Measurements from ENCODE around the gene CLDN6. TPM values are rescaled to one million over a fixed set of nuclear protein-coding genes. Genes with fewer than 3 reads are reported as not detected.
A peak's percentile ranks its signal among the peaks of the same experiment; 100 is the strongest.

Gene CLDN6
- total and polyA plus RNA-seq, 2 experiments from 2014 or later = 0.33 TPM; not detected in 1

- Histone ChIP-seq H3K36me3 (ENCODE audit: low read depth) (peaks cover 2% of the 10 kb centered on the region; the same call in 1 of the 2 replicates), H3K4me1 (ENCODE audit: insufficient read depth) (peaks cover 9% of the 10 kb centered on the region), H3K9ac (peak within 1 kb of the TSS; percentile 98), H3K9me3 (ENCODE audit: low read depth) (no peaks in the 10 kb centered on the region), H3K79me2 (ENCODE audit: insufficient read depth) (no peaks in the 10 kb centered on the region), H3K27ac (peak within 1 kb of the TSS; percentile 100), H3K9me2 (ENCODE audit: insufficient read depth) (no peaks in the 10 kb centered on the region), H3F3A (ENCODE audit: insufficient read depth) (peaks cover 13% of the 10 kb centered on the region), H2AFZ (peak within 1 kb of the TSS; percentile 53; the same call in 1 of the 2 replicates), H3K4me3 (peak within 1 kb of the TSS; percentile 86), H4K20me1 (ENCODE audit: insufficient read depth) (no peaks in the 10 kb centered on the region), H3K27me3 (replicated peaks; ENCODE audit: insufficient read depth) (no peaks in the 10 kb centered on the region), H3K4me2 (ENCODE audit: unreplicated experiment) (peak within 1 kb of the TSS; percentile 99)
- DNase-seq = peak; percentile 93
- in situ Hi-C loops (cut with MboI) = no loop called here
- no peak for TF ChIP-seq EZH2phosphoT487 (IDR thresholded peaks at IDR 0.05; ENCODE audit: insufficient read depth, low read depth)
- TF ChIP-seq EZH2 (IDR thresholded peaks at IDR 0.05; ENCODE audit: insufficient read depth, poor library complexity, severe bottlenecking) = no peak
- 0 to 1% methylated on average over 14 to 47 of the region's 49 CpGs for WGBS, 2 experiments (ENCODE audit: low coverage in 1 of 2, low lambda C conversion rate in 2 of 2, missing lambda C conversion rate in 2 of 2)
These were observed 2.2 kb upstream of the CLDN6 start, which contains the start of gene TNFRSF12A for GRCh38 chr16:3020247-3020603. Gene TNFRSF12A, plus strand, starts transcription at chr16:3020368. Its CDS starts 30 bp downstream, at chr16:3020398.

GRCh38 chr16:3019594-3020246 is 1.7 kb upstream of the CLDN6 start:
- Histone ChIP-seq H2AFZ (peak overlapping the region; percentile 53; the same call in 1 of the 2 replicates), H3K79me2 (ENCODE audit: insufficient read depth) (no peaks in the 10 kb centered on the region), H3K9ac (peak overlapping the region; percentile 98; the same call in 1 of the 2 replicates), H3K9me2 (ENCODE audit: insufficient read depth) (no peaks in the 10 kb centered on the region), H3K27ac (peak overlapping the region; percentile 100), H3K4me2 (ENCODE audit: unreplicated experiment) (peak overlapping the region; percentile 74), H3K9me3 (ENCODE audit: low read depth) (no peaks in the 10 kb centered on the region), H3K4me3 (peak overlapping the region; percentile 86), H3K4me1 (ENCODE audit: insufficient read depth) (peaks cover 9% of the 10 kb centered on the region), H3K36me3 (ENCODE audit: low read depth) (peaks cover 2% of the 10 kb centered on the region; the same call in 1 of the 2 replicates), H3F3A (ENCODE audit: insufficient read depth) (peaks cover 13% of the 10 kb centered on the region), H4K20me1 (ENCODE audit: insufficient read depth) (no peaks in the 10 kb centered on the region), H3K27me3 (replicated peaks; ENCODE audit: insufficient read depth) (no peaks in the 10 kb centered on the region)
- in situ Hi-C loops (cut with MboI) = no loop called here
- DNase-seq = no peak
- TF ChIP-seq EZH2 (IDR thresholded peaks at IDR 0.05; ENCODE audit: insufficient read depth, poor library complexity, severe bottlenecking) = no peak
- TF ChIP-seq EZH2phosphoT487 (IDR thresholded peaks at IDR 0.05; ENCODE audit: insufficient read depth, low read depth) = no peak
- 30 to 32% methylated on average over 39 to 40 of the region's 40 CpGs for WGBS, 2 experiments (ENCODE audit: low coverage in 1 of 2, low lambda C conversion rate in 2 of 2, missing lambda C conversion rate in 2 of 2)

- no peak overlapping the region for H3K9ac ChIP-seq
- no peak overlapping the region for H3K4me3 ChIP-seq
- no peak for TF ChIP-seq EZH2 (IDR thresholded peaks at IDR 0.05; ENCODE audit: insufficient read depth, poor library complexity, severe bottlenecking)
- TF ChIP-seq EZH2phosphoT487 (IDR thresholded peaks at IDR 0.05; ENCODE audit: insufficient read depth, low read depth) = no peak
- H4K20me1 ChIP-seq (ENCODE audit: insufficient read depth) = no peaks in the 10 kb centered on the region
- H3K9me3 ChIP-seq (ENCODE audit: low read depth) = no peaks in the 10 kb centered on the region
- H3K4me1 ChIP-seq (ENCODE audit: insufficient read depth) = peaks cover 6% of the 10 kb centered on the region; the same call in 1 of the 2 replicates
- WGBS, 2 experiments (ENCODE audit: low coverage in 1 of 2, low lambda C conversion rate in 2 of 2, missing lambda C conversion rate in 2 of 2) = 54 to 59% methylated on average over 15 to 20 of the region's 20 CpGs
- H3K27me3 ChIP-seq (replicated peaks; ENCODE audit: insufficient read depth) = peaks cover 4% of the 10 kb centered on the region; the same call in 1 of the 2 replicates
- peaks cover 2% of the 10 kb centered on the region; the same call in 1 of the 2 replicates for H3K36me3 ChIP-seq (ENCODE audit: low read depth)
- H3K79me2 ChIP-seq (ENCODE audit: insufficient read depth) = no peaks in the 10 kb centered on the region
- no peak overlapping the region for H3K4me2 ChIP-seq (ENCODE audit: unreplicated experiment)
- H3K9me2 ChIP-seq (ENCODE audit: insufficient read depth) = no peaks in the 10 kb centered on the region
- H2AFZ ChIP-seq = no peak overlapping the region
- peaks cover 4% of the 10 kb centered on the region; the same call in 1 of the 2 replicates for H3F3A ChIP-seq (ENCODE audit: insufficient read depth)
- in situ Hi-C loops (cut with MboI) = no loop called here
- DNase-seq = no peak
- no peak overlapping the region for H3K27ac ChIP-seq
These were observed 639 bp downstream of the CLDN6 start for GRCh38 chr16:3017344-3017743.

GRCh38 chr16:3015865-3016521 is 2.0 kb downstream of the CLDN6 start:
- H3K27me3 ChIP-seq (replicated peaks; ENCODE audit: insufficient read depth) = peaks cover 13% of the 10 kb centered on the region; the same call in 1 of the 2 replicates

More at GRCh38 chr16:3015865-3016521, 2.0 kb downstream of the CLDN6 start:
- Histone ChIP-seq H3K9me2 (ENCODE audit: insufficient read depth) (no peaks in the 10 kb centered on the region), H3K9me3 (ENCODE audit: low read depth) (no peaks in the 10 kb centered on the region), H3K9ac (no peak overlapping the region), H3K4me1 (ENCODE audit: insufficient read depth) (peaks cover 6% of the 10 kb centered on the region; the same call in 1 of the 2 replicates), H4K20me1 (ENCODE audit: insufficient read depth) (no peaks in the 10 kb centered on the region), H3K4me3 (no peak overlapping the region), H3K27ac (no peak overlapping the region), H2AFZ (no peak overlapping the region), H3F3A (ENCODE audit: insufficient read depth) (peaks cover 4% of the 10 kb centered on the region; the same call in 1 of the 2 replicates), H3K4me2 (ENCODE audit: unreplicated experiment) (no peak overlapping the region), H3K36me3 (ENCODE audit: low read depth) (no peaks in the 10 kb centered on the region), H3K79me2 (ENCODE audit: insufficient read depth) (no peaks in the 10 kb centered on the region)
- in situ Hi-C loops (cut with MboI) = no loop called here
- 78 to 87% methylated on average over 13 of the region's 13 CpGs for WGBS, 2 experiments (ENCODE audit: low coverage in 1 of 2, low lambda C conversion rate in 2 of 2, missing lambda C conversion rate in 2 of 2)
- DNase-seq = no peak
- TF ChIP-seq EZH2 (IDR thresholded peaks at IDR 0.05; ENCODE audit: insufficient read depth, poor library complexity, severe bottlenecking) (no peak), EZH2phosphoT487 (IDR thresholded peaks at IDR 0.05; ENCODE audit: insufficient read depth, low read depth) (no peak)
